Heart left ventricle (tissue), 16 donors: Measurements from ENCODE around the gene NCMAP. TPM values are rescaled to one million over a fixed set of nuclear protein-coding genes. Genes with fewer than 3 reads are reported as not detected.

Source experiments
- ATAC-seq, 4 donors: fragments of 200-7000 bp; cut with Tn5 transposase; one replicate each; pipeline ENCODE4 v1.9.1; 2020 to 2022; ENCODE audit warnings: moderate library complexity in 4 of 4, mild to moderate bottlenecking in 3 of 4, moderate number of reproducible peaks in 1 of 4
- DNase-seq, 5 donors: peaks; one replicate each; pipeline ENCODE4 v3.0.0-alpha.2; 2020
- H3K27ac ChIP-seq, 12 donors: fragments of 200-600 bp; sonication (generic) in 4 of 12; one replicate each; pipeline versions ENCODE4 v1.5.0 to v1.8.0; 2016 to 2022; ENCODE audit warnings: mild to moderate bottlenecking in 2 of 12
- H3K27me3 ChIP-seq, 9 donors: fragments of 200-600 bp; sonication (generic) in 2 of 9; one replicate each; pipeline versions ENCODE4 v1.5.1 to v1.8.0; 2016 to 2022; ENCODE audit warnings: mild to moderate bottlenecking in 3 of 9
- H3K36me3 ChIP-seq, 9 donors: fragments of 200-600 bp; sonication (generic) in 2 of 9; one replicate each; pipeline versions ENCODE4 v1.5.0 to v1.8.0; 2018 to 2022; ENCODE audit warnings: mild to moderate bottlenecking in 2 of 9
- H3K4me1 ChIP-seq, 12 donors: fragments of 200-600 bp; sonication (generic) in 4 of 12; one replicate each; pipeline versions ENCODE4 v1.5.0 to v1.8.0; 2016 to 2022; ENCODE audit warnings: mild to moderate bottlenecking in 3 of 12
- H3K4me3 ChIP-seq, 12 donors: fragments of 200-600 bp; sonication (generic) in 4 of 12; one replicate each; pipeline versions ENCODE4 v1.5.0 to v1.8.0; 2017 to 2022; ENCODE audit warnings: mild to moderate bottlenecking in 9 of 12, moderate library complexity in 4 of 12
- H3K9me3 ChIP-seq, 12 donors: fragments of 200-600 bp; sonication (generic) in 4 of 12; one replicate each; pipeline versions ENCODE4 v1.5.0 to v1.8.0; 2016 to 2022; ENCODE audit warnings: mild to moderate bottlenecking in 1 of 12
- CTCF ChIP-seq, 12 donors: fragments of 200-600 bp; sonication (generic) in 4 of 12; IDR thresholded peaks; one replicate each; pipeline versions ENCODE4 v1.5.0 to v1.8.0; 2018 to 2022; ENCODE audit warnings: antibody characterized with exemption in 12 of 12, mild to moderate bottlenecking in 5 of 12
- POLR2A ChIP-seq, 2 donors: fragments of 450-650 bp; IDR thresholded peaks; one replicate each; pipeline ENCODE4 v1.6.1; 2017; ENCODE audit warnings: antibody characterized with exemption in 2 of 2, mild to moderate bottlenecking in 2 of 2, moderate library complexity in 2 of 2
- WGBS, 4 donors: extraction: QIAGEN DNeasy Blood & Tissue Kit in 2 of 4; methylation state at CpG; one replicate each; pipeline versions ENCODE4 v1.1.5 to v1.1.7; 2013 to 2018; 5-methylcytosine and 5-hydroxymethylcytosine counted together
- intact Hi-C, 10 donors: fragments of 100-400 bp; cut with DNase I; formaldehyde crosslinking; loops; one replicate each; pipeline versions ENCODE4 v1.11.1 to v1.14.2; 2022
- polyA plus RNA-seq, 2 donors: library from polyadenylated mRNA; stranded (reverse); fragments of 200-250 nt; gene quantifications; one replicate each; pipeline ENCODE4 v1.2.3, GENCODE V29; 2013
- total RNA-seq, 9 donors: library from RNA; depleted of rRNA in 2 of 9; stranded (reverse); fragments of >200 nt in 2 of 9; fragmentation: NEBNext Ultra II Directional in 3 of 9; extraction: Animal tissue kit (Norgen Biotek cat#: 25700) in 3 of 9; gene quantifications; one replicate each; pipeline versions ENCODE4 v1.1.0 to v1.2.4, GENCODE V29; 2016 to 2023
- donor health status: ischemic (EF 13 %, LVEDD 7.1; RV severe dilation, severe dysfunction).
- donor health status: healthy with polysubstance abuse.
- donor health status: DM: no; HTN: yes; CAD: no.
- donor health status: DM: no; HTN: no; CAD: no.
- donor health status: ischemic (EF 25% LVEDD 6.9; RV normal size, moderate dysfunction).
- donor health status: ischemic (EF 25% LVEDD 5.7; RV mildly dilated, moderate dysfunction).
- donor health status: healthy.
- donor health status: DM: yes; HTN: yes; CAD: no.
- donor health status: ischemic (EF 35%, LVEDD 5.7; RV mildly dilated, moderate dysfunction).
- donor health status: nonischemic (EF 11% LVEDD 7.7; RV severe dilation, severe dysfunction).
- donor health status: DM: yes; HTN: yes; CAD: no.
- donor health status: PGD.
- donor health status: ischemic (EF 29% LVEDD 5.4; RV normal size, mild dysfunction).
- donor health status: nonischemic (EF 23%, LVEDD 6.1; RV moderate dilation, normal function).

NCMAP gene
- total and polyA plus RNA-seq, 11 donors: 0.08 to 0.29 (median 0.18) TPM; not detected in 5

- 92 to 96% (median 93%) methylated on average over 2 of the region's 2 CpGs for WGBS, 4 donors
- intact Hi-C loops: loop anchor here (5.0 to 10.0 kb wide), 9 partner anchors 97 to 444 kb away; partner anchors contain the start of genes NIPAL3 (in 4 of the 10) and STPG1 (in 3 of the 10)
Observed at GRCh38 chr1:24639094-24639493, 83.2 kb downstream of the NCMAP start.

GRCh38 chr1:24639881-24640280 is 84.0 kb downstream of the NCMAP start:
- no peak for TF ChIP-seq CTCF (IDR thresholded peaks at IDR 0.05)
- TF ChIP-seq POLR2A (IDR thresholded peaks at IDR 0.05): no peak
- no peaks in the 10 kb centered on the region for H3K9me3 ChIP-seq
- intact Hi-C loops: loop anchor here (5.0 to 10.0 kb wide), 9 partner anchors 98 to 445 kb away; partner anchors contain the start of genes NIPAL3 (in 5 of the 10) and STPG1 (in 4 of the 10)
- H3K27me3 ChIP-seq: no peaks in the 10 kb centered on the region
- peak overlapping the region in 1 of 12 donors; percentile 37 for H3K27ac ChIP-seq
- ATAC-seq (no peak), DNase-seq (no peak)
- H3K36me3 ChIP-seq: no peaks in the 10 kb centered on the region
- 75 to 82% (median 77%) methylated on average over 4 of the region's 4 CpGs for WGBS, 4 donors
- H3K4me1 ChIP-seq: peaks cover 0 to 25% (median 16%) of the 10 kb centered on the region in 12 donors
- H3K4me3 ChIP-seq: no peak overlapping the region

More at GRCh38 chr1:24639094-24639493, 83.2 kb downstream of the NCMAP start:
- Histone ChIP-seq H3K4me1 (peaks cover 0 to 17% (median 8%) of the 10 kb centered on the region in 12 donors), H3K27ac (no peak overlapping the region), H3K27me3 (no peaks in the 10 kb centered on the region), H3K4me3 (no peak overlapping the region), H3K36me3 (no peaks in the 10 kb centered on the region), H3K9me3 (no peaks in the 10 kb centered on the region)
- no peak for TF ChIP-seq CTCF (IDR thresholded peaks at IDR 0.05)
- no peak for TF ChIP-seq POLR2A (IDR thresholded peaks at IDR 0.05)
- no peak for DNase-seq
- no peak for ATAC-seq

- Histone ChIP-seq H3K4me3 (no peak overlapping the region), H3K27me3 (no peaks in the 10 kb centered on the region), H3K36me3 (peaks cover 0 to 3% (median 0%) of the 10 kb centered on the region in 9 donors), H3K4me1 (peaks cover 0 to 29% (median 20%) of the 10 kb centered on the region in 12 donors), H3K9me3 (no peaks in the 10 kb centered on the region), H3K27ac (peak overlapping the region in 1 of 12 donors; percentile 37)
- TF ChIP-seq POLR2A (IDR thresholded peaks at IDR 0.05) (no peak), CTCF (IDR thresholded peaks at IDR 0.05) (no peak)
- intact Hi-C loops: loop anchor here in 1 of 10 donors (10.0 kb wide), 1 partner anchor 225 kb away; the partner anchor contains the start of genes NIPAL3 and STPG1
- ATAC-seq (no peak), DNase-seq (peak in 3 of 5 donors; percentile 29 to 55 (median 31))
- WGBS, 4 donors: 59 to 68% (median 63%) methylated on average over 7 of the region's 7 CpGs
Observed at GRCh38 chr1:24640288-24640687, 84.4 kb downstream of the NCMAP start.

GRCh38 chr1:24641646-24642151 is 85.8 kb downstream of the NCMAP start:
- Histone ChIP-seq H3K4me1 (peaks cover 0 to 37% (median 25%) of the 10 kb centered on the region in 12 donors), H3K27ac (peak overlapping the region; percentile 94 to 100 (median 99)), H3K36me3 (peaks cover 0 to 17% (median 14%) of the 10 kb centered on the region in 9 donors), H3K9me3 (no peaks in the 10 kb centered on the region), H3K4me3 (peak overlapping the region; percentile 71 to 98 (median 88)), H3K27me3 (no peaks in the 10 kb centered on the region)
- intact Hi-C loops: loop anchor here in 2 of 10 donors (1.0 to 10.0 kb wide), 3 partner anchors 103 to 227 kb away; partner anchors contain the start of genes CLIC4 (in 2 of the 2), NIPAL3 (in 1 of the 2) and STPG1 (in 1 of the 2)
- DNase-seq (peak; percentile 27 to 67 (median 42)), ATAC-seq (no peak)
- no peak for TF ChIP-seq CTCF (IDR thresholded peaks at IDR 0.05)
- no peak for TF ChIP-seq POLR2A (IDR thresholded peaks at IDR 0.05)
- 29 to 34% (median 31%) methylated on average over 24 of the region's 24 CpGs for WGBS, 4 donors
